ENCODE data around the gene TLX3. TPM values are rescaled to one million over a fixed set of nuclear protein-coding genes. Genes with fewer than 3 reads are reported as not detected.

The TLX3 gene
- total and polyA plus RNA-seq, 10 of the 15 experiments (the other 5 are each of a cell fraction or from before 2014, with no cell fraction given): not detected

DNA sequence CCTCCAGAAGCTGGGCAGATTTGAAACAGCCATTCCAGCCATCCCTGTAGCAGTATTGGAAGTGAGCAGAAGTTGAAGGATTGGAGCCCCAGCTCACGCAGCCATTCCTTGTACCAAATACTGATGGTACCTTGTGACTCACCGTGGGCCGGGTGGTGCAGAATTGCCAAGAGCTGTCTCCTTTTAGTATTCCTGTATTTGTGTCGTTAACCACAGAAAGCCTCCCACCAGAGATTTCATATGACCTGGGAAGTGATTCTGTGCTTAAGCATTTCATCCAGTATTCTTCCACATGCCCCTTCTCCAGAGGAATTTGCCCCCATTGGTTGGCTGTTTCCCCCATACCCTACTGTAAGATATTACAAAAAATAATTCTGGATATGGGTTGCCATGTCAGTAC, 17.7 kb upstream of the TLX3 start:
- intact Hi-C loops (cut with micrococcal nuclease; ENCODE audit: unreplicated experiment) (no loop called here), in situ Hi-C loops (cut with MboI) (no loop called here)
- FAIRE-seq (no peak), DNase-seq (ENCODE audit: low read depth, low spot score) (no peak), ATAC-seq (no peak)
- H3K9me3 ChIP-seq (replicated peaks; ENCODE audit: control insufficient read depth, insufficient read depth, low read length): no peaks in the 10 kb centered on the region
- no TSS peak for BruUV-seq (replicated peaks)
- H3K27me3 ChIP-seq (replicated peaks in 1 of 2; ENCODE audit: control insufficient read depth in 2 of 2, insufficient read depth in 2 of 2, low read length in 1 of 2): peaks cover 0 to 4% of the 10 kb centered on the region in 2 experiments; a peak in 2 of 4 replicates
- no peak overlapping the region for H3K27ac ChIP-seq (ENCODE audit: control insufficient read depth, insufficient read depth)
- CTCF ChIA-PET: interaction anchor here (1.1 kb wide), 1 partner anchor 18 kb away, joined by 3 read pairs; no protein-coding TSS in a partner anchor
- TF ChIP-seq SMAD1 (IDR thresholded peaks at IDR 0.05; ENCODE audit: low read depth, partially characterized antibody): no peak
- TF ChIP-seq, protein P1, sequence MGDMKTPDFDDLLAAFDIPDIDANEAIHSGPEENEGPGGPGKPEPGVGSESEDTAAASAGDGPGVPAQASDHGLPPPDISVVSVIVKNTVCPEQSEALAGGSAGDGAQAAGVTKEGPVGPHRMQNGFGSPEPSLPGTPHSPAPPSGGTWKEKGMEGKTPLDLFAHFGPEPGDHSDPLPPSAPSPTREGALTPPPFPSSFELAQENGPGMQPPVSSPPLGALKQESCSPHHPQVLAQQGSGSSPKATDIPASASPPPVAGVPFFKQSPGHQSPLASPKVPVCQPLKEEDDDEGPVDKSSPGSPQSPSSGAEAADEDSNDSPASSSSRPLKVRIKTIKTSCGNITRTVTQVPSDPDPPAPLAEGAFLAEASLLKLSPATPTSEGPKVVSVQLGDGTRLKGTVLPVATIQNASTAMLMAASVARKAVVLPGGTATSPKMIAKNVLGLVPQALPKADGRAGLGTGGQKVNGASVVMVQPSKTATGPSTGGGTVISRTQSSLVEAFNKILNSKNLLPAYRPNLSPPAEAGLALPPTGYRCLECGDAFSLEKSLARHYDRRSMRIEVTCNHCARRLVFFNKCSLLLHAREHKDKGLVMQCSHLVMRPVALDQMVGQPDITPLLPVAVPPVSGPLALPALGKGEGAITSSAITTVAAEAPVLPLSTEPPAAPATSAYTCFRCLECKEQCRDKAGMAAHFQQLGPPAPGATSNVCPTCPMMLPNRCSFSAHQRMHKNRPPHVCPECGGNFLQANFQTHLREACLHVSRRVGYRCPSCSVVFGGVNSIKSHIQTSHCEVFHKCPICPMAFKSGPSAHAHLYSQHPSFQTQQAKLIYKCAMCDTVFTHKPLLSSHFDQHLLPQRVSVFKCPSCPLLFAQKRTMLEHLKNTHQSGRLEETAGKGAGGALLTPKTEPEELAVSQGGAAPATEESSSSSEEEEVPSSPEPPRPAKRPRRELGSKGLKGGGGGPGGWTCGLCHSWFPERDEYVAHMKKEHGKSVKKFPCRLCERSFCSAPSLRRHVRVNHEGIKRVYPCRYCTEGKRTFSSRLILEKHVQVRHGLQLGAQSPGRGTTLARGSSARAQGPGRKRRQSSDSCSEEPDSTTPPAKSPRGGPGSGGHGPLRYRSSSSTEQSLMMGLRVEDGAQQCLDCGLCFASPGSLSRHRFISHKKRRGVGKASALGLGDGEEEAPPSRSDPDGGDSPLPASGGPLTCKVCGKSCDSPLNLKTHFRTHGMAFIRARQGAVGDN (IDR thresholded peaks at IDR 0.05): no peak
- TF ChIP-seq ESRRA (IDR thresholded peaks at IDR 0.05; ENCODE audit: low read length): no peak
- TF ChIP-seq ZBED1 (IDR thresholded peaks at IDR 0.05; ENCODE audit: borderline replicate concordance): no peak
- TF ChIP-seq CHD4 (IDR thresholded peaks at IDR 0.05): no peak
- TF ChIP-seq, protein P2, sequence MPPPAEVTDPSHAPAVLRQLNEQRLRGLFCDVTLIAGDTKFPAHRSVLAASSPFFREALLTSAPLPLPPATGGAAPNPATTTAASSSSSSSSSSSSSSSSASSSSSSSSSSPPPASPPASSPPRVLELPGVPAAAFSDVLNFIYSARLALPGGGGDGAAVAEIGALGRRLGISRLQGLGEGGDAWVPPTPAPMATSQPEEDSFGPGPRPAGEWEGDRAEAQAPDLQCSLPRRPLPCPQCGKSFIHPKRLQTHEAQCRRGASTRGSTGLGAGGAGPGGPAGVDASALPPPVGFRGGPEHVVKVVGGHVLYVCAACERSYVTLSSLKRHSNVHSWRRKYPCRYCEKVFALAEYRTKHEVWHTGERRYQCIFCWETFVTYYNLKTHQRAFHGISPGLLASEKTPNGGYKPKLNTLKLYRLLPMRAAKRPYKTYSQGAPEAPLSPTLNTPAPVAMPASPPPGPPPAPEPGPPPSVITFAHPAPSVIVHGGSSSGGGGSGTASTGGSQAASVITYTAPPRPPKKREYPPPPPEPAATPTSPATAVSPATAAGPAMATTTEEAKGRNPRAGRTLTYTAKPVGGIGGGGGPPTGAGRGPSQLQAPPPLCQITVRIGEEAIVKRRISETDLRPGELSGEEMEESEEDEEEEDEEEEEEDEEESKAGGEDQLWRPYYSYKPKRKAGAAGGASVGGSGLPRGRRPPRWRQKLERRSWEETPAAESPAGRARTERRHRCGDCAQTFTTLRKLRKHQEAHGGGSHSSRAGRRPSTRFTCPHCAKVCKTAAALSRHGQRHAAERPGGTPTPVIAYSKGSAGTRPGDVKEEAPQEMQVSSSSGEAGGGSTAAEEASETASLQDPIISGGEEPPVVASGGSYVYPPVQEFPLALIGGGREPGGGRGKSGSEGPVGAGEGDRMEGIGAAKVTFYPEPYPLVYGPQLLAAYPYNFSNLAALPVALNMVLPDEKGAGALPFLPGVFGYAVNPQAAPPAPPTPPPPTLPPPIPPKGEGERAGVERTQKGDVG (CRISPR knock-in tag; IDR thresholded peaks at IDR 0.05): no peak
- no peak for TF ChIP-seq NBN (IDR thresholded peaks at IDR 0.05)
- no peak for TF ChIP-seq PAX5 (IDR thresholded peaks at IDR 0.05; ENCODE audit: borderline replicate concordance, low read depth, low read length)
- no peak for TF ChIP-seq GATAD2B (conservative IDR thresholded peaks at IDR 0.05; ENCODE audit: low read depth)
- no peak for TF ChIP-seq TCF12 (IDR thresholded peaks at IDR 0.05; ENCODE audit: low read depth, low read length)
- no peak for TF ChIP-seq MYC (IDR thresholded peaks at IDR 0.05; ENCODE audit: insufficient read depth, insufficient read length, insufficient replicate concordance, low read length, severe bottlenecking)
- TF ChIP-seq ZNF274 (IDR thresholded peaks at IDR 0.05; ENCODE audit: insufficient read depth, insufficient read length): no peak
- TF ChIP-seq ETV6 (conservative IDR thresholded peaks at IDR 0.05 in 1 of 2, IDR thresholded peaks at IDR 0.05 in 1 of 2; ENCODE audit: borderline replicate concordance in 1 of 2, low read depth in 1 of 2): no peak
- no peak for TF ChIP-seq MYB (IDR thresholded peaks at IDR 0.05; ENCODE audit: borderline replicate concordance, low read depth, low read length)
- no peak overlapping the region for H3K4me3 ChIP-seq
- SMC1A ChIA-PET (ENCODE audit: uncharacterized antibody, unreplicated experiment): no interaction called here
- no peaks in the 10 kb centered on the region for H3K79me2 ChIP-seq (ENCODE audit: control insufficient read depth, insufficient read depth, low read length)
- POLR2A ChIA-PET: no interaction called here
- 33% methylated on average over 4 of the region's 4 CpGs for WGBS (ENCODE audit: insufficient coverage, insufficient replicate concordance, low lambda C conversion rate, missing lambda C conversion rate)
- no peak overlapping the region for H3K4me2 ChIP-seq (ENCODE audit: control insufficient read depth, insufficient read depth)
- H3K9ac ChIP-seq (ENCODE audit: control insufficient read depth, insufficient read depth, low read length): no peak overlapping the region
- no peak overlapping the region for H2AFZ ChIP-seq (ENCODE audit: control insufficient read depth, low read depth, low read length)
- no peaks in the 10 kb centered on the region for H3K36me3 ChIP-seq (ENCODE audit: control insufficient read depth in 2 of 2, insufficient read depth in 2 of 2, low read length in 1 of 2)
- no peaks in the 10 kb centered on the region for H3K4me1 ChIP-seq (ENCODE audit: control insufficient read depth, insufficient read depth, low read length)
- H4K20me1 ChIP-seq (ENCODE audit: control insufficient read depth, insufficient read depth): no peaks in the 10 kb centered on the region
- RAD21 ChIA-PET (ENCODE audit: unreplicated experiment): no interaction called here
